ENCODE measurements around the gene HECW1.

The HECW1 gene

GRCh38 chr7:43395351-43395750 lies 282.9 kb downstream of the HECW1 start:
- H3K27me3 ChIP-seq (ENCODE audit: control insufficient read depth in 1 of 2, insufficient read depth in 1 of 2, low read length in 2 of 2): peaks cover 0 to 15% of the 10 kb centered on the region in 2 experiments
- no peak overlapping the region for H3K4ac ChIP-seq (ENCODE audit: low read depth in 1 of 2, low read length in 2 of 2)
- H3K23ac ChIP-seq (ENCODE audit: low read length in 2 of 2): no peak overlapping the region
- H3K9ac ChIP-seq (ENCODE audit: low read length): no peak overlapping the region
- no peak overlapping the region for H3K4me3 ChIP-seq (ENCODE audit: insufficient read depth in 1 of 2, low read depth in 1 of 2, low read length in 2 of 2)
- H3K79me1 ChIP-seq (replicated peaks; ENCODE audit: low read length, poor library complexity, severe bottlenecking): no peaks in the 10 kb centered on the region
- no peak overlapping the region for H2BK5ac ChIP-seq (ENCODE audit: low read depth, low read length, poor library complexity, severe bottlenecking)
- no peak overlapping the region for H2BK15ac ChIP-seq (ENCODE audit: low read depth, poor library complexity, severe bottlenecking)
- H3K14ac ChIP-seq (ENCODE audit: low read length in 2 of 2): peak overlapping the region in 1 of 2 experiments; percentile 31
- H3K9me3 ChIP-seq (ENCODE audit: control insufficient read depth, low read length): peaks cover 7% of the 10 kb centered on the region
- H4K91ac ChIP-seq (ENCODE audit: low read length): no peak overlapping the region
- H2AK5ac ChIP-seq (ENCODE audit: low read length, severe bottlenecking): peak overlapping the region; percentile 62
- no peak overlapping the region for H3K4me2 ChIP-seq (ENCODE audit: low read length, poor library complexity, severe bottlenecking)
- 31% methylated on average over 2 of the region's 2 CpGs for WGBS
- H3K18ac ChIP-seq (ENCODE audit: low read depth in 1 of 2, low read length in 2 of 2): no peak overlapping the region
- H2AFZ ChIP-seq (ENCODE audit: low read depth, low read length): no peak overlapping the region
- no peaks in the 10 kb centered on the region for H3K36me3 ChIP-seq (ENCODE audit: control insufficient read depth in 1 of 2, insufficient read depth in 2 of 2, low read depth in 1 of 2, low read length in 2 of 2)
- H2BK12ac ChIP-seq (ENCODE audit: low read length in 2 of 2): no peak overlapping the region
- H4K8ac ChIP-seq (ENCODE audit: low read length): no peak overlapping the region
- H3K27ac ChIP-seq (ENCODE audit: low read length, poor library complexity, severe bottlenecking): no peak overlapping the region
- DNase-seq: no peak
- H3K4me1 ChIP-seq (ENCODE audit: control insufficient read depth, insufficient read depth, low read depth, low read length): peaks cover 4% of the 10 kb centered on the region
- no peak overlapping the region for H2BK120ac ChIP-seq (ENCODE audit: low read depth, low read length)

GRCh38 chr7:43396187-43396740 lies 283.8 kb downstream of the HECW1 start:
- no peaks in the 10 kb centered on the region for H3K79me1 ChIP-seq (replicated peaks; ENCODE audit: low read length, poor library complexity, severe bottlenecking)
- H3K27me3 ChIP-seq (ENCODE audit: control insufficient read depth in 1 of 2, insufficient read depth in 1 of 2, low read length in 2 of 2): peaks cover 0 to 23% of the 10 kb centered on the region in 2 experiments
- no peak overlapping the region for H2BK120ac ChIP-seq (ENCODE audit: low read depth, low read length)
- H3K9me3 ChIP-seq (ENCODE audit: control insufficient read depth, low read length): peaks cover 7% of the 10 kb centered on the region
- no peak overlapping the region for H3K18ac ChIP-seq (ENCODE audit: low read depth in 1 of 2, low read length in 2 of 2)
- H2BK5ac ChIP-seq (ENCODE audit: low read depth, low read length, poor library complexity, severe bottlenecking): no peak overlapping the region
- no peak overlapping the region for H3K4me2 ChIP-seq (ENCODE audit: low read length, poor library complexity, severe bottlenecking)
- no peak overlapping the region for H3K4me3 ChIP-seq (ENCODE audit: insufficient read depth in 1 of 2, low read depth in 1 of 2, low read length in 2 of 2)
- no peak overlapping the region for H3K23ac ChIP-seq (ENCODE audit: low read length in 2 of 2)
- H4K91ac ChIP-seq (ENCODE audit: low read length): no peak overlapping the region
- H3K4me1 ChIP-seq (ENCODE audit: control insufficient read depth, insufficient read depth, low read depth, low read length): peaks cover 4% of the 10 kb centered on the region
- H2AFZ ChIP-seq (ENCODE audit: low read depth, low read length): no peak overlapping the region
- no peak overlapping the region for H3K9ac ChIP-seq (ENCODE audit: low read length)
- H4K8ac ChIP-seq (ENCODE audit: low read length): no peak overlapping the region
- H3K14ac ChIP-seq (ENCODE audit: low read length in 2 of 2): no peak overlapping the region
- no peak for DNase-seq
- no peak overlapping the region for H2BK12ac ChIP-seq (ENCODE audit: low read length in 2 of 2)
- no peak overlapping the region for H2AK5ac ChIP-seq (ENCODE audit: low read length, severe bottlenecking)
- no peak overlapping the region for H3K27ac ChIP-seq (ENCODE audit: low read length, poor library complexity, severe bottlenecking)
- 54% methylated on average over 2 of the region's 2 CpGs for WGBS
- H3K4ac ChIP-seq (ENCODE audit: low read depth in 1 of 2, low read length in 2 of 2): no peak overlapping the region
- no peaks in the 10 kb centered on the region for H3K36me3 ChIP-seq (ENCODE audit: control insufficient read depth in 1 of 2, insufficient read depth in 2 of 2, low read depth in 1 of 2, low read length in 2 of 2)
- H2BK15ac ChIP-seq (ENCODE audit: low read depth, poor library complexity, severe bottlenecking): no peak overlapping the region

GRCh38 chr7:43398831-43399230 lies 286.4 kb downstream of the HECW1 start:
- Histone ChIP-seq H3K23ac (ENCODE audit: low read length in 2 of 2) (no peak overlapping the region), H4K8ac (ENCODE audit: low read length) (no peak overlapping the region), H2BK15ac (ENCODE audit: low read depth, poor library complexity, severe bottlenecking) (no peak overlapping the region), H4K91ac (ENCODE audit: low read length) (no peak overlapping the region), H3K18ac (ENCODE audit: low read depth in 1 of 2, low read length in 2 of 2) (no peak overlapping the region), H2AK5ac (ENCODE audit: low read length, severe bottlenecking) (no peak overlapping the region), H3K9me3 (ENCODE audit: control insufficient read depth, low read length) (peaks cover 7% of the 10 kb centered on the region), H3K4me3 (ENCODE audit: insufficient read depth in 1 of 2, low read depth in 1 of 2, low read length in 2 of 2) (no peak overlapping the region), H3K27ac (ENCODE audit: low read length, poor library complexity, severe bottlenecking) (no peak overlapping the region), H3K36me3 (ENCODE audit: control insufficient read depth in 1 of 2, insufficient read depth in 2 of 2, low read depth in 1 of 2, low read length in 2 of 2) (no peaks in the 10 kb centered on the region), H3K79me1 (replicated peaks; ENCODE audit: low read length, poor library complexity, severe bottlenecking) (no peaks in the 10 kb centered on the region), H3K27me3 (ENCODE audit: control insufficient read depth in 1 of 2, insufficient read depth in 1 of 2, low read length in 2 of 2) (peaks cover 0 to 34% of the 10 kb centered on the region in 2 experiments), H2BK120ac (ENCODE audit: low read depth, low read length) (no peak overlapping the region), H3K14ac (ENCODE audit: low read length in 2 of 2) (no peak overlapping the region), H2AFZ (ENCODE audit: low read depth, low read length) (no peak overlapping the region), H2BK5ac (ENCODE audit: low read depth, low read length, poor library complexity, severe bottlenecking) (no peak overlapping the region), H3K4ac (ENCODE audit: low read depth in 1 of 2, low read length in 2 of 2) (no peak overlapping the region), H3K9ac (ENCODE audit: low read length) (no peak overlapping the region), H2BK12ac (ENCODE audit: low read length in 2 of 2) (no peak overlapping the region), H3K4me1 (ENCODE audit: control insufficient read depth, insufficient read depth, low read depth, low read length) (peaks cover 2% of the 10 kb centered on the region), H3K4me2 (ENCODE audit: low read length, poor library complexity, severe bottlenecking) (no peak overlapping the region)
- DNase-seq: no peak

- Histone ChIP-seq H2AK5ac (ENCODE audit: low read length, severe bottlenecking) (no peak overlapping the region), H3K9me3 (ENCODE audit: control insufficient read depth, low read length) (no peaks in the 10 kb centered on the region), H3K27ac (ENCODE audit: low read length, poor library complexity, severe bottlenecking) (no peak overlapping the region), H3K4ac (ENCODE audit: low read depth in 1 of 2, low read length in 2 of 2) (no peak overlapping the region), H3K79me1 (replicated peaks; ENCODE audit: low read length, poor library complexity, severe bottlenecking) (no peaks in the 10 kb centered on the region), H3K4me1 (ENCODE audit: control insufficient read depth, insufficient read depth, low read depth, low read length) (no peaks in the 10 kb centered on the region), H3K9ac (ENCODE audit: low read length) (no peak overlapping the region), H3K4me3 (ENCODE audit: insufficient read depth in 1 of 2, low read depth in 1 of 2, low read length in 2 of 2) (no peak overlapping the region), H2BK12ac (ENCODE audit: low read length in 2 of 2) (no peak overlapping the region), H4K91ac (ENCODE audit: low read length) (no peak overlapping the region), H2BK15ac (ENCODE audit: low read depth, poor library complexity, severe bottlenecking) (no peak overlapping the region), H3K14ac (ENCODE audit: low read length in 2 of 2) (no peak overlapping the region), H3K23ac (ENCODE audit: low read length in 2 of 2) (no peak overlapping the region), H3K4me2 (ENCODE audit: low read length, poor library complexity, severe bottlenecking) (no peak overlapping the region), H2BK5ac (ENCODE audit: low read depth, low read length, poor library complexity, severe bottlenecking) (no peak overlapping the region), H2BK120ac (ENCODE audit: low read depth, low read length) (no peak overlapping the region), H4K8ac (ENCODE audit: low read length) (no peak overlapping the region), H3K27me3 (ENCODE audit: control insufficient read depth in 1 of 2, insufficient read depth in 1 of 2, low read length in 2 of 2) (peaks cover 0 to 26% of the 10 kb centered on the region in 2 experiments), H3K36me3 (ENCODE audit: control insufficient read depth in 1 of 2, insufficient read depth in 2 of 2, low read depth in 1 of 2, low read length in 2 of 2) (peaks cover 0 to 4% of the 10 kb centered on the region in 2 experiments), H3K18ac (ENCODE audit: low read depth in 1 of 2, low read length in 2 of 2) (no peak overlapping the region), H2AFZ (ENCODE audit: low read depth, low read length) (no peak overlapping the region)
- WGBS: 100% methylated on average over 2 of the region's 2 CpGs
- DNase-seq: no peak
Observed at GRCh38 chr7:43405948-43406347, 293.5 kb downstream of the HECW1 start.
